Stimulated activated CD4-positive, alpha-beta T cell treated with anti-CD3 and anti-CD28 coated beads, Interleukin-1b, Interleukin-23, amount 100 ng/mL, for 1 hour (primary cell): ENCODE measurements around the gene NELFA.

ENCODE experiments used
- DNase-seq, 2 donors: peaks; one replicate each; pipeline ENCODE4 v3.0.0-alpha.2; 2020; ENCODE audit warnings: low read depth in 2 of 2

NELFA gene

GRCh38 chr4:1982124-1983052 lies 26.4 kb downstream of the NELFA start:
- DNase-seq, result no peak

- no peak for DNase-seq
Measured at GRCh38 chr4:1981251-1982058, 27.3 kb downstream of the NELFA start.

GRCh38 chr4:1980561-1981041 lies 28.2 kb downstream of the NELFA start:
- DNase-seq, result no peak

GRCh38 chr4:1979477-1980196 lies 29.1 kb downstream of the NELFA start:
- no peak for DNase-seq

- no peak for DNase-seq
Measured at GRCh38 chr4:1978741-1979476, 29.9 kb downstream of the NELFA start.

GRCh38 chr4:1978226-1978625 lies 30.5 kb downstream of the NELFA start:
- DNase-seq, result no peak

GRCh38 chr4:1976416-1977352 lies 32.1 kb downstream of the NELFA start:
- no peak for DNase-seq

- DNase-seq, result no peak
Measured at GRCh38 chr4:1975880-1976279, 32.9 kb downstream of the NELFA start.

GRCh38 chr4:1975391-1975801 lies 33.4 kb downstream of the NELFA start:
- DNase-seq, result no peak

GRCh38 chr4:1974840-1975239 lies 33.9 kb downstream of the NELFA start:
- DNase-seq, result no peak

- no peak for DNase-seq
Measured at GRCh38 chr4:1973661-1974060, 35.1 kb downstream of the NELFA start.

GRCh38 chr4:1973218-1973617 lies 35.6 kb downstream of the NELFA start:
- DNase-seq, result no peak

- DNase-seq, result no peak
Measured at GRCh38 chr4:1972414-1972813, 36.4 kb downstream of the NELFA start.

GRCh38 chr4:1971456-1972200 lies 37.1 kb downstream of the NELFA start:
- no peak for DNase-seq

GRCh38 chr4:1970926-1971325 lies 37.8 kb downstream of the NELFA start:
- no peak for DNase-seq

GRCh38 chr4:1969928-1970723 lies 38.6 kb downstream of the NELFA start:
- no peak for DNase-seq

GRCh38 chr4:1968686-1969295 lies 40.0 kb downstream of the NELFA start:
- DNase-seq, result no peak

GRCh38 chr4:1967512-1968149 lies 41.1 kb downstream of the NELFA start:
- DNase-seq, result no peak
